GM18909 (cell line): ENCODE data around the gene BCL2A1.
A peak's percentile ranks its signal among the peaks of the same experiment; 100 is the strongest.
"Not testable (repeated sequence)": the region's sequence is repeated elsewhere in the genome, so short reads cannot be mapped to it uniquely, and the experiment has no call there.

ENCODE experiments used
- ATAC-seq: cut with Tn5 transposase; IDR thresholded peaks from one replicate; pipeline ENCODE4 v1.9.1; 2021; ENCODE audit warnings: mild to moderate bottlenecking; ENCODE audit not compliant: unreplicated experiment, poor library complexity

Gene BCL2A1

GRCh38 chr15:79964232-79964805 lies 6.7 kb downstream of the BCL2A1 start:
- ATAC-seq = no peak

GRCh38 chr15:79962921-79963320 lies 8.1 kb downstream of the BCL2A1 start:
- ATAC-seq = not testable (repeated sequence)

GRCh38 chr15:79962178-79962577 lies 8.8 kb downstream of the BCL2A1 start:
- ATAC-seq = no peak

GRCh38 chr15:79960502-79961212 lies 10.3 kb downstream of the BCL2A1 start:
- ATAC-seq = no peak

GRCh38 chr15:79957741-79958140 lies 13.3 kb downstream of the BCL2A1 start:
- no peak for ATAC-seq

GRCh38 chr15:79956354-79956939 lies 14.5 kb downstream of the BCL2A1 start:
- no peak for ATAC-seq

GRCh38 chr15:79954661-79955060 lies 16.3 kb downstream of the BCL2A1 start:
- no peak for ATAC-seq

- ATAC-seq = no peak
These were observed 17.0 kb downstream of the BCL2A1 start for GRCh38 chr15:79953951-79954444.

GRCh38 chr15:79952329-79952728 lies 18.7 kb downstream of the BCL2A1 start:
- ATAC-seq = no peak

GRCh38 chr15:79950247-79950646 lies 20.7 kb downstream of the BCL2A1 start:
- no peak for ATAC-seq

- no peak for ATAC-seq
These were observed 22.2 kb downstream of the BCL2A1 start for GRCh38 chr15:79948761-79949160.

GRCh38 chr15:79948095-79948695 lies 22.8 kb downstream of the BCL2A1 start:
- no peak for ATAC-seq

GRCh38 chr15:79947009-79947408 lies 24.0 kb downstream of the BCL2A1 start:
- ATAC-seq = no peak

GRCh38 chr15:79944622-79945021 lies 26.4 kb downstream of the BCL2A1 start:
- no peak for ATAC-seq

GRCh38 chr15:79943820-79944219 lies 27.2 kb downstream of the BCL2A1 start:
- peak; percentile 91 for ATAC-seq

GRCh38 chr15:79942741-79943481 lies 28.1 kb downstream of the BCL2A1 start:
- ATAC-seq = no peak

GRCh38 chr15:79939399-79939798 lies 31.6 kb downstream of the BCL2A1 start:
- no peak for ATAC-seq

GRCh38 chr15:79938143-79938542 lies 32.9 kb downstream of the BCL2A1 start:
- no peak for ATAC-seq

- not testable (repeated sequence) for ATAC-seq
These were observed 35.3 kb downstream of the BCL2A1 start for GRCh38 chr15:79935556-79936201.

- no peak for ATAC-seq
These were observed 37.8 kb downstream of the BCL2A1 start for GRCh38 chr15:79933231-79933630.
